Caco-2 (cell line): ENCODE measurements around the gene KAT2A. TPM values are rescaled to one million over a fixed set of nuclear protein-coding genes. Genes with fewer than 3 reads are reported as not detected.
"Not testable (repeated sequence)": the region's sequence is repeated elsewhere in the genome, so short reads cannot be mapped to it uniquely, and the experiment has no call there.

Source experiments
- BruUV-seq: library from RNA; stranded (reverse); fragments of 400-500 nt; replicated peaks from 2 replicates; lab custom pipeline; 2021; lab: Mats Ljungman, UMichigan
- CTCF ChIA-PET: fragments of 300-600 bp; sonication (Branson Sonifier 250); formaldehyde crosslinking; loops from one replicate; lab custom pipeline; 2022; ENCODE audit warnings: antibody characterized with exemption; lab: Charles Lee
- POLR2A ChIA-PET: fragments of 300-600 bp; sonication (Branson Sonifier 250); formaldehyde crosslinking; loops from one replicate; lab custom pipeline; 2022; ENCODE audit warnings: antibody characterized with exemption; lab: Charles Lee
- DNase-seq, 2 experiments: peaks; one replicate each; pipeline versions ENCODE4 v3.0.0 to v3.0.0-alpha.2; 2020 to 2022
- H3K27me3 ChIP-seq: replicated peaks from 2 replicates; pipeline ENCODE4 v1.6.0; 2011; ENCODE audit warnings: low read length; ENCODE audit not compliant: control insufficient read depth, insufficient read depth
- H3K36me3 ChIP-seq: 2 replicates; pipeline ENCODE4 v1.5.1; 2011; ENCODE audit warnings: low read length; ENCODE audit not compliant: control insufficient read depth, insufficient read depth
- H3K4me1 ChIP-seq: fragments of 250-450 bp; sonication (Bioruptor Pico); 2 replicates; pipeline ENCODE4 v1.5.1; 2020; ENCODE audit warnings: mild to moderate bottlenecking
- H3K4me3 ChIP-seq: 2 replicates; pipeline ENCODE4 v1.5.1; 2011; ENCODE audit warnings: low read depth, mild to moderate bottlenecking, control low read depth, low read length
- H3K9me3 ChIP-seq: fragments of 250-450 bp; sonication (Bioruptor Pico); 2 replicates; pipeline ENCODE4 v1.5.1; 2020; ENCODE audit warnings: mild to moderate bottlenecking, moderate library complexity
- H3K27ac Mint-ChIP-seq: one replicate; pipeline ENCODE4 v1.8.0; 2022; ENCODE audit warnings: mixed read lengths; ENCODE audit not compliant: unreplicated experiment
- H3K27me3 Mint-ChIP-seq: one replicate; pipeline ENCODE4 v1.8.0; 2022; ENCODE audit warnings: mixed read lengths; ENCODE audit not compliant: insufficient read depth, unreplicated experiment
- H3K36me3 Mint-ChIP-seq: one replicate; pipeline ENCODE4 v1.8.0; 2022; ENCODE audit warnings: mild to moderate bottlenecking, mixed read lengths; ENCODE audit not compliant: insufficient read depth, unreplicated experiment
- H3K4me1 Mint-ChIP-seq: one replicate; pipeline ENCODE4 v1.8.0; 2022; ENCODE audit warnings: low read depth, mixed read lengths; ENCODE audit not compliant: unreplicated experiment
- H3K4me3 Mint-ChIP-seq: one replicate; pipeline ENCODE4 v1.8.0; 2022; ENCODE audit warnings: mild to moderate bottlenecking, moderate library complexity, mixed read lengths; ENCODE audit not compliant: unreplicated experiment
- H3K9me3 Mint-ChIP-seq: one replicate; pipeline ENCODE4 v1.8.0; 2022; ENCODE audit warnings: mixed read lengths; ENCODE audit not compliant: unreplicated experiment
- CTCF ChIP-seq, 2 experiments: fragments of 200-600 bp in 1 of 2; IDR thresholded peaks; 1 replicate in 1 of 2; 2 replicates in 1 of 2; pipeline versions ENCODE4 v1.5.1 to v1.8.0; 2011 to 2022; ENCODE audit warnings: antibody characterized with exemption in 1 of 2, control low read depth in 1 of 2, inconsistent platforms in 1 of 2, low read depth in 1 of 2, low read length in 1 of 2, mild to moderate bottlenecking in 1 of 2, moderate library complexity in 1 of 2; ENCODE audit not compliant: insufficient read depth in 1 of 2, severe bottlenecking in 1 of 2, unreplicated experiment in 1 of 2
- intact Hi-C: fragments of 100-400 bp; cut with micrococcal nuclease; formaldehyde crosslinking; loops from one replicate; pipeline ENCODE4 v1.10.0; 2022; ENCODE audit not compliant: unreplicated experiment
- total RNA-seq: library from RNA; stranded (reverse); gene quantifications from 2 replicates; pipeline ENCODE4 v1.2.3, GENCODE V29; 2022

The KAT2A gene
- total RNA-seq, 1 experiment from 2014 or later: 46.5 TPM

DNA sequence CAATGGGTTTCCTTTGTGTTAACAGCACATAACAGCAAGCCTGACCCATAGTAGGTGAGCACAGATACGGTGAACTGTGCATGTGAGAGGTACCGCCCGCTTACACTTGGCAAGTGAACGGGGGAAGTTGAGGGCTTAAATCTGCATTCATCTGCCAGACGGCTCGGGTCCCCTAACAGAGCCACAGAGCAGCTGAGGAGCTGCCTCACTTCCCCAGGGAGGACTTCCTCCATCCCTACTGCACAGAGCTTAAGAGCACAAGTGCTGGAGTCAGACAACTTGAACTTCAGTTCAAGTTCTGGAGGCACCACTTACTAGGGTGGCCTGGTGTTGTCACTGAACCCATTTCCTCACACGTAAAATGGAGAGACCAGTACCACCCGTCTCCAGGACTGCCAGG, 20.2 kb upstream of the KAT2A start:
- no peak for TF ChIP-seq CTCF (IDR thresholded peaks at IDR 0.05; ENCODE audit: insufficient read depth in 1 of 2, low read depth in 1 of 2, low read length in 1 of 2, severe bottlenecking in 1 of 2, unreplicated experiment in 1 of 2)
- Histone ChIP-seq H3K4me3 (no peak overlapping the region), H3K4me1 (peaks cover 4% of the 10 kb centered on the region), H3K27me3 (no peaks in the 10 kb centered on the region), H3K9me3 (no peaks in the 10 kb centered on the region), H3K36me3 (peaks cover 2% of the 10 kb centered on the region)
- no TSS peak for BruUV-seq
- Mint-ChIP-seq H3K27ac (no peak overlapping the region), H3K4me1 (no peaks in the 10 kb centered on the region), H3K9me3 (no peaks in the 10 kb centered on the region), H3K4me3 (no peak overlapping the region), H3K27me3 (no peaks in the 10 kb centered on the region), H3K36me3 (peaks cover 50% of the 10 kb centered on the region)
- POLR2A ChIA-PET: no interaction called here
- CTCF ChIA-PET: interaction anchor here (1.0 kb wide), 1 partner anchor 21 kb away, joined by 3 read pairs; no protein-coding TSS in a partner anchor
- intact Hi-C loops: no loop called here
- DNase-seq: no peak

DNA sequence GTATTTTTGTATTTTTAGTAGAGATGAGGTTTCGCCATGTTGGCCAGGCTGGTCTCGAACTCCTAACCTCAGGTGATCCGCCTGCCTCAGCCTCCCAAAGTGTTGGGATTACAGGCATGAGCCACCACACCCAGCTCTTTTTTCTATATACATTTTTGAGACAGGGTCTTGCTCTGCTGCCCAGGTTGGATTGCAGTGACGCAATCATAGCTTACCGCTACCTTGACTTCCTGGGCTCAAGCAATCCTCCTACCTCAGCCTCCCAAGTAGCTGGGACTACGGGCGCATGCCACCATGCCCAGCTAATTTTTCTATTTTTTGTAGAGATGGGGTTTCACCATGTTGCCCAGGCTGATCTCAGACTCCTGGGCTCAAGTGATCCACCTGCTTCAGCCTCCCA, 19.5 kb upstream of the KAT2A start:
- H3K4me3 Mint-ChIP-seq, CTCF ChIA-PET, H3K9me3 ChIP-seq, H3K27me3 Mint-ChIP-seq, intact Hi-C loops, H3K9me3 Mint-ChIP-seq, POLR2A ChIA-PET, H3K27ac Mint-ChIP-seq, H3K4me1 ChIP-seq, H3K4me1 Mint-ChIP-seq, H3K36me3 ChIP-seq, H3K27me3 ChIP-seq, BruUV-seq, DNase-seq, H3K4me3 ChIP-seq: not testable (repeated sequence)
- H3K36me3 Mint-ChIP-seq: peaks cover 51% of the 10 kb centered on the region

DNA sequence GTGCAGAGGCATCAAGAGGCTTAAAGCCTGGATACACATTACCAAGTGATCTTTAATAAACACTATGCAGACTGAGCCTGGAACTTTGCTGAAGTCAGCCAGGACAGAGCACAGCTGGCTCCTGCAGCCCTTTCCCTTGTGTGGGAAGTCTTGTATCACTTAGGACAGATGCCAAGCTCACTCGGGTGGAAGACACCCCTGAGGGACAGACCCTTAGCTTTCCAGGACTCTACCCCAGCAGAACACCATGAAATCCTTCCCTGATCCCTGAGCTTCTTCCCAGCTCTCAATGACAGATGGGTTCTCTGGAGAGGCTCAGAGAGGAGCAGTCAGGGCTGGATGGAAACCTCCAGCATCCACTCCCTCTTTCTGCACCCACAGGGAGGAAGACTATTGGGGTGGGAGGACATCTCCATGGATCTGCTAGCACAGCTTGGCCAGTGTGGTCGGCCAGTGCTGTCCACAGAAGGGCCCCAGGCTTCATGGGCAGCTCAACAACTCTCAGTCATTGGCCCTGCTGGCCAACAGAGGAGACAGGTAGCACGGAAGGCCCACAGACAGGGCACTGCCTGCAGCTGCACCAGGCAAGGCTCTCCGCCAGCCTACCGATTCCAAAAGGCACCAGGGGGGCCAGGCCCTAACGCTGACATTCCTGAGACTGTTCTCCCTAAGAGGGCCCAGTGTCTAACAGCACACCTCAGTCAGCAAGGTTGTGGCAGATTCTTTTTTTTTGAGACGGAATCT, 17.8 kb upstream of the KAT2A start:
- no peak for TF ChIP-seq CTCF (IDR thresholded peaks at IDR 0.05; ENCODE audit: insufficient read depth in 1 of 2, low read depth in 1 of 2, low read length in 1 of 2, severe bottlenecking in 1 of 2, unreplicated experiment in 1 of 2)
- no peak for DNase-seq
- intact Hi-C loops: no loop called here
- ChIA-PET POLR2A (no interaction called here), CTCF (interaction anchor here (0.8 kb wide), 1 partner anchor 328 kb away, joined by 3 read pairs; no protein-coding TSS in a partner anchor)
- H3K4me3 ChIP-seq: no peak overlapping the region
- H3K27me3 ChIP-seq: no peaks in the 10 kb centered on the region
- Mint-ChIP-seq H3K9me3 (no peaks in the 10 kb centered on the region), H3K36me3 (peaks cover 47% of the 10 kb centered on the region), H3K27ac (no peak overlapping the region), H3K4me3 (no peak overlapping the region), H3K27me3 (no peaks in the 10 kb centered on the region), H3K4me1 (peaks cover 6% of the 10 kb centered on the region)
- peaks cover 13% of the 10 kb centered on the region for H3K4me1 ChIP-seq
- BruUV-seq: no TSS peak
- no peaks in the 10 kb centered on the region; the same call in none of the 2 replicates for H3K36me3 ChIP-seq
- no peaks in the 10 kb centered on the region for H3K9me3 ChIP-seq
